GM21423 (cell line): Measurements from ENCODE around the gene SYNJ2.

Source experiments
- ATAC-seq: cut with Tn5 transposase; IDR thresholded peaks from one replicate; pipeline ENCODE4 v1.9.1; 2021; ENCODE audit warnings: mild to moderate bottlenecking, moderate library complexity; ENCODE audit not compliant: unreplicated experiment

Gene SYNJ2

GRCh38 chr6:158010591-158011477, 29.2 kb downstream of the SYNJ2 start:
- ATAC-seq = no peak

- ATAC-seq = no peak
Measured at GRCh38 chr6:158011478-158011920, 29.8 kb downstream of the SYNJ2 start.

DNA sequence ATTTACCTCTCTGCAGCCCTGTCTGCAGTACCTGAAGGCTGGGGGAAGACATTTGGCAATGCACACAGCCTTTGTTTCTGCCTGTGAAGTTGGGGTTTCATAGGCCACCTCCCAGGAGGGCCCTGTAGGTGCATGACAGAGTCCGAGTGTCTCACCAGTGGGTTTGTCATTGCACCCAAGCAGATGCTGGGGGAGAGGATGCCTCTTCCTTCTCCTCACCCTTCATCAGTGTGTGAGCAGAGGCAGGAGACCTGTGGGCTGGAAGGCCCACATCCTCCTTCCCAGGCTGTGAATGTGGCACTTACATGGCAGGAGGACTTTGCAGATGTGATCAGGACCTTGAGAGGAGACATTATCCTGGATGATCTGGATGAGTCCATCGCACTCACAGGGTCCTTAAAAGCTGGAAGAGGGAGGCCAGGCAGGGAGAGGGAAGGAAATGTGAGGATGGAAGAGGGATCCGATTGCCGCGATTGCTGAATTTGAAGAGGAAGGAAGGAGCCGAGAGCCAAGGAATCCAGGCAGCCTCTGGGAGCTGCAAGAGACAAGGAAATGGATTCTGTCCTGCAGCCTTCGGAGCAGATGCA, 30.4 kb downstream of the SYNJ2 start:
- no peak for ATAC-seq

GRCh38 chr6:158013904-158014504, 32.3 kb downstream of the SYNJ2 start:
- no peak for ATAC-seq

GRCh38 chr6:158014505-158015187, 33.0 kb downstream of the SYNJ2 start:
- ATAC-seq = no peak

- no peak for ATAC-seq
Measured at GRCh38 chr6:158015188-158015506, 33.5 kb downstream of the SYNJ2 start.

DNA sequence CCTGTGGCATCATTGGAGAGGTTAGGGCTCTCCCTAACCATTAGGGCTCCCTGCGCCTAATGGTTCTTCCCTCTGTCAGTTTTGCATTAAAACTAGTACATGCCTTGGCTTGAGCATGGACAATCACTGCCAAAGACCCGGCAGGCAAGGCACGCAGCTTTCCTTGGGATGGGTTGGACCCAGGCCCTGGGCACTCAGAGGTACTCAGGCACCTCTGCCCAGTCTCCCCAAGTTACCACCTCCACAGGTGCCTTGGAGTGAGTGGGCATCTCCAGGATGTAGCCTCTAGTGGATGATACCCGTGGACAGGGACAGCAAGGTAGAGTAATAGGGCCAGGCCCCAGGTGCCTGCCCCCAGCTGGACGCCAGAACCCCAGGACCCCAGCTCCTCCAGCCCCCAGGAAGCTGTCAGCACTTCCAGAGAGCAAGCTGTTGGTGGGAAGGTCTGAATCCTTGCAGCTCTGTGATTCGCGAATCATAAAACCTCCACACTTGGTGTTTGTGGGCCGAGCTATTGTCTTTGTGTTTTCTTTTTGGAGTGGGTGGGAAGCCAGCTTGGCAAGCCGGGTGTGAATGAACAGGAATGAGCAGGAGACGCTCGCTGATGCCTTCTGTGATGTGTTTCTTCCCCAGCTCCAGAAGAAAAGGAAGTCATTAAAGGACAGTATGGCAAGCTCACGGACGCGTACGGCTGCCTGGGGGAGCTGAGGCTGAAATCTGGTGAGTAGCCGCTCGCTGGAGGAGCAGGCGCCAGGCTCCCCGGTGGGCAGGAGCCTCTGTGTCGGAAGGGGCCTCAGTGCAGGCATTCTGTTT, 35.1 kb downstream of the SYNJ2 start:
- ATAC-seq = no peak

- ATAC-seq = no peak
Measured at GRCh38 chr6:158017621-158018040, 36.0 kb downstream of the SYNJ2 start.

GRCh38 chr6:158018041-158018771, 36.5 kb downstream of the SYNJ2 start:
- ATAC-seq = no peak

DNA sequence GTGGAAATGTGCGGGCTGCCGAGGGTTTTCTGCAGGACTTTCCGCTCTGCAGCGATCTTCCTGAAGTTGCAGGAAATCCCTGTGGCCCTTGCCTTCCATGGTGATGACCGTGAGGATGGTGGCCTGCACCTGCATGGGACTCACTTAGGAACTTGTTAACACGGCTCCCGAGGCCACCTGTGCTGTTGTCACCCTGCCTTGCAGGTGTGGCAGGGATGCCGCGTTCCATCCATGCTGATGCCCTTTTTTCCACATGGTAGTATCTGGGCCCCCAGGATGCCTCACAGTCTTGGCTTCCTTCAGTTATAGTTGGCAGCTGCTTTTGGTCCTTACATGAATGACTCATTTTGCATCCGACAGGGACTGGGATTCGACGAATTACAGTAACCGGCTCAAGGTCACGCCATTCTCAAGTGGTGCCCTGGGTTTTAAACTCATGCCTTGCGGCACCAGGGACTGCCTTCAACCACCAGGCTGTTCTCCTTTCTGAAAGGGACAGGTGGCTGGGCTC, 37.2 kb downstream of the SYNJ2 start:
- no peak for ATAC-seq

- ATAC-seq = no peak
Measured at GRCh38 chr6:158019416-158019815, 37.8 kb downstream of the SYNJ2 start.

GRCh38 chr6:158020272-158020711, 38.6 kb downstream of the SYNJ2 start:
- no peak for ATAC-seq

DNA sequence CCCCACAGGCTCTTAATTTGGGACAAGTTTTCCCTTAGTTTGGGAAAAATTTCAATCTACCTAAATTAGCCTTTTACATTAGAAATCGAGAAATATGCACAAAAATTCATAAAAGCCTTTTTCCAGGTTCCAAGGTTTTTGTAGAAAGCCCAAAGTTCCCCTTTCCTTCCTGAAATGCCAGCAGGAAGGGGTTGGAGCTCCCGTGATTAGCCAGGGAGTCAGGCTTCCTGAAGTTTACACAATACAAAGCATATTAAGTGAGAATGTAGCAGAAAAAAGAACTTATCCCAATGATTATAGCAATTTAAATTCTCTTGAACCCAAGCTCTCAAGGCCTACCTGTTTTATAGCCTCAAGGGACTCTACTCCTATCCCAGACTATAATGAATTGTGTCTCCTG, 39.1 kb downstream of the SYNJ2 start:
- ATAC-seq = no peak

- ATAC-seq = no peak
Measured at GRCh38 chr6:158021376-158021775, 39.7 kb downstream of the SYNJ2 start.

- no peak for ATAC-seq
Measured at GRCh38 chr6:158021814-158022748, 40.4 kb downstream of the SYNJ2 start.

DNA sequence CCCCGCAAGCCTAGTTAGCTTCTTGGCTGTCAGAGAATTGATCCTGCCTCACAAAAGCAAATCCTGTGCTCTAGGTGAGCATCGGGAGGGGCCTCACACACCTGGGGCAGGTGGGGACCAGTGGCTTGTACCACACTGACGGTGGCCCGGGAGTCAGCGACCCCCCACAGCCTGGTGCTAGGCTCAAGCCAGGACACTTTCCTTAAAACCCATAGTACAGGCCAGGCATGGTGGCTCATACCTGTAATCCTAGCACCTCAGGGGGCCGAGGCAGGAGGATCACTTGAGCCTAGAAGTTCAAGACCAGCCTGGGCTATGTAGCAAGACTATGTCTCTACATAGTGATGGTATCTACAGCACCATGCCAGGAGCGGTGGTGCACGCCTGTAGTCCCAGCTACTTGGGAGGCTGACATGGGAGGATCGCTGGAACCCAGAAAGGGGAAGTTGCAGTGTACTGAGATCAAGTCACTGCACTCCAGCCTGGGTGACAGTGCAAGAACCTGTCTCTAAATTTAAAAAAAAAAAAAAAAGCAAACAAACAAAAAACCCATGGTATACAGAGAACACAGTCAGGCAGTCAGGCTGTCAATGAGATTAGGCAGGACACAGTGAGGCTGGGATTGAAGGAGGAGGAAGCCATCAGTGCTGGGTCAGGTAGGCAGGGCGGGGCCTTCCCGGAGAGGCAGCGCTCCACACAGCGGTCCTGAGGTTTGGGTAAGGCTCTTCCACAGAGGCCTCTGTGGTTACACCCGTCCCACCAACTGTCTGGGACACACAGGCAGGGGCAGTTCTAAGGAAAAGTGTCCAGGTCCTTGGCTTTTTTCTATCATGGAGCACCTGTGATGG, 41.3 kb downstream of the SYNJ2 start:
- ATAC-seq = no peak

DNA sequence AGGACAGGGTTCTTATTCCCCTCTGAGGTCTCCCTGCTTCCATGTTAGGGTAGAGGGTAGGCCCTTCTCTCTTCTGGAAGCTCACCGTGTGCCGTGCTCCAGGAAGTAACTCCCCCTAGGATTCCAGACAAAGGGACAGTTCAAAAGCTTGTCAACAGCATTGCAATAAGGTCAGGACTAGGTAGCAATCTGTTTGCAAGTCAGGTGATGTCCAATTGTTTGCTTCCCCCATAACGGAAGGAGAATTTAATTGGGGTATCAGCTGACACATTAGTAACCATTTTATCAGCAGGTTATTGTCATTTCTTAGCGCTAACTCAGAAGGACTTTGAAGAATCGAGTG, 41.9 kb downstream of the SYNJ2 start:
- no peak for ATAC-seq
